HG02973 (cell line): ENCODE measurements around the gene GHITM.

Experiments used
- ATAC-seq: cut with Tn5 transposase; IDR thresholded peaks from one replicate; pipeline ENCODE4 v1.9.1; 2021; ENCODE audit warnings: moderate library complexity; ENCODE audit not compliant: unreplicated experiment

Gene GHITM

DNA sequence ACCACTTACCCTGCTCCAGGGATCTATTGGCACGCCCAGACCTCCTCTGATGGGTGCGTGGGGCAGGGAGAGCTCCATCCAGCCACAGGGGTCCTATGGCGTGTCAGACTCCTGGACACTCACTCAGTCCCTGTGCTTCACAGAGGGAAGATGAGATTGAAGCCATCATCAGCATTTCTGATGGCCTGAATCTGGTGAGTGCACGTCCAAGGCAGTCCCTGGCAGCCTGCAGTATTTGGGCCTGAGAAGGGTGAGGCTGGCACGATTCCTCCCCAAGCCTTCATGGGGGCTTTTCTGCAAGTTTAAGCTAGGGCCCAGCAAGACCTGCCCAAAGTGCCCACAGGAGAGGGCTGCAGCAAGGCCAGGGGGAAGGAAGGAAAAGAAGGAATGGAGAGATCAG is 58.3 kb downstream of the GHITM start:
- ATAC-seq, result no peak

DNA sequence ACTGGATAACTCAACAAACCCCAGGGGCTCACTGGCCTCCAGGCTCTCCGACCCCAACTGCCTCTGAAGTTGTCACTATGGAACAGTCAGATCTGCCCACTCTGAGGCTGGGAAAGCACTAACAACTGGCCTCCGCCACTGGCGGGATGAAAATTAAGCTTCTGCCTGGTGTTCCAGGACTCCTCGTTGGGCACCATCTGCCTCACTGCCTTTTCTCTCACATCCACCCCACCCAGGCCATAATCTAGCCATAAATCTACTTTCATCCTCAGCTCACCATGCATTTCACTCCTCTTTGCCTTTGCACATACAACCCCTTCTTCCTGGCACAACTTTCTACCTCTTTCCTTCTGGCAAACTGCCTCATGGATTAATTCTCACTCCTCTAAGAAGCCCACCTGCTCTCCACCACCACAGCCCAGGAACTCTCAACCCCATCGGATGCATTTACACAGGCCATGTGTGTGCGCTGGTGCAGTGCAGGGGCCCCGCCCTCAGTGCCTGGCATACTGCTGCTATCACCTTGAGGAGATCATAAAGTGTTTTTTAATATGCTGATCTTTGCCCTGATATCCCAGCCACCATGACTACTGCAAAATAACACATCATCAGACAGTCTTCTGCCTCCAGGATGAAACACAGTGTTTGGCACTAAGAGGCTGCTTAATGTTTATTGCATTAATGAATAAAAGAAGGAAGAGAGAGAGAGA is 59.1 kb downstream of the GHITM start:
- ATAC-seq, result no peak

DNA sequence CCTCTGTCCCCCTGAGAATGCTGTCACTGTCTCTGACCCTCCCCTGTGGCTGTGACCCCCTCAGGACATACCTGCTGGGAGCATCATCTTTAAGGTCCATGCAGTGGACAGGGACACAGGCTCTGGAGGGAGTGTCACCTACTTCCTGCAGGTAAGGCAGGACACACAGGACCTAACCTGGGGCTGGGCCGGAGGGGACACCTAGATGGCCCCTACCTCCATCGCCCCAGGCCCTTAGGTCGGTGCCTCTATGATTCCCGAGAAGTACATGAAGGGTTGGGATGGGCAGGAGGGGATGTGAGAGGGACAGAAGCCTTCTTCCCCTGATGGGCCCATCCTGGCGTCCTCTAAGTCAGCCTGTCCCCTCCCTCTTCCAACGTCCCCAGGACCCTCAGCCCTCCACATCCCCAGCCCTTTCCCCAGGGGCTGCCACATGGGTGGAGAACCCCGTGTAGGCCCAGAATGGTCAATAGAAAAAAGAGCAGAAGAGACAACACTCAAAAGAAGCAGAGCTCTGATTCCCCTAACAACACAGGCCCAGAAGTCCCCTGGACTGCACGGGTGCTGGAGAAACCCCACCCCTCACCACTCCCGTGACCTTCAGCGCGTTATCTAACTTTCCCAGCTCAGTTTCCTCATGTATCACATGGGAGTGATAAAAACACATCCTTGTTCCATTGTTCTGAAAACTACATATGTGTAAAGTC is 61.4 kb downstream of the GHITM start:
- no peak for ATAC-seq

DNA sequence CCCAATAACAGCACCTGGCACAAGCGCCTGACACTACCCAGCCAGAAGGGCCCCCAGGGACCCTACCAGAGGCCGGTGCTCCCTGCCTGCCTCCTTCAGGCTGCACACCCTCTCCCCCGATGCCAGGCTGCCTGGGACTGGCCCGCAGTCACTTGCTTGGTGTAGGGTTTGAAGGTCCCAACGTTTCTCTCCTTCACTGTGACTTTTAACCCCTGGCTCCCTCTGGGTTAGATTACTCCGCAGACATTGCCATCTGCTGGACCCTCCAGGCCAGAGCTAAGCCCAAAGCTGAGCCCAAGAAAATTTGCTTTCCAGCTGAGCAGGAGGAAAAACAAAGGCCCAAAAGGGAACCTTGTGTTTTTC is 61.9 kb downstream of the GHITM start:
- ATAC-seq, result no peak

DNA sequence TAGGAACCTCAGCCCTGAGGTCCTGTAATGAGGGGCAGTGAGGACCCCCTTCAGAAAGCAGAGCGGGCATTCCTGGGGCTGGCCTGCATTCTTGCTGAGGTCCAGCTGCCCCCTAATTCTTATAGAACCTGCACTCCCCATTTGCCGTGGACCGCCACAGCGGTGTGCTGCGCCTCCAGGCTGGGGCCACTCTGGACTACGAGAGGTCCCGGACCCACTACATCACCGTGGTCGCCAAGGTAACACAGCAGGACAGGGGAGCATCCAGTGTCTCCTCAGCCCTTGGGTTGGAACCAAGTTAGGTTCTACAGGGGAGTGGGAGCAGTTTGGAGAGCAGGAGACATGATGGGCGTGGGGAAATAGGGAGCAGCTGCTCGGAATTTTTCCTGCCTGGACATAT is 62.4 kb downstream of the GHITM start:
- ATAC-seq, result no peak

DNA sequence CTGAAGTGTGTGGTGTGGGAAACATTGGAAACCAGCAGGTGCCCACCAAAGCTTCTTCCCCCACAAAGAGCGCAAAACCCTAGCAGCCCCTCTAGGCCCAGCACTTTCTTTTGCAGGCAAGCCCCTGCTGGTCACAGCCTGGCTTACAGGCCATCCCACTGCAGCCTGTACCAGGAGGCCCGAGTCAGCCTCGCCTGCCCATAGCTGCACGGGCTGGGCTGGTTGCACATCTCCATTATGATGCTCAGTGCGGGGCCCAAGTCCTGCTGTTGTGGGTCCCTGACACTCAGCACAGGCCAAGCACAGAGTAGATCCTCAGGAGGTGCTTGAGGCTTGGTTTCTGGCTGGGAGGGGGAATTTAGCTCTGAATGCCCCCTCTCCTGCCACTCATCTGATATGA is 63.0 kb downstream of the GHITM start:
- ATAC-seq, result no peak
